ENCODE measurements around the gene MYH7.

- TF ChIP-seq CTCF (IDR thresholded peaks at IDR 0.05; ENCODE audit: low read depth, low read length, missing input control) (no peak), EGR1 (IDR thresholded peaks at IDR 0.05; ENCODE audit: low read depth in 2 of 2) (no peak), REST (IDR thresholded peaks at IDR 0.05) (no peak)
Measured at GRCh38 chr14:23366426-23366921, 69.0 kb downstream of the MYH7 start.
